LNCaP clone FGC (cell line): ENCODE results near the gene GJB2.
"Not testable (repeated sequence)": the region's sequence is repeated elsewhere in the genome, so short reads cannot be mapped to it uniquely, and the experiment has no call there.

Experiments
- DNase-seq: peaks from one replicate; pipeline ENCODE4 v3.0.0-alpha.2; 2011; ENCODE audit warnings: low read depth
- H3K4me3 ChIP-seq: 2 replicates; pipeline ENCODE4 v1.5.1; 2011; ENCODE audit warnings: mild to moderate bottlenecking, low read depth, low read length, control low read depth
- CTCF ChIP-seq: IDR thresholded peaks from 2 replicates; pipeline ENCODE4 v1.5.1; 2012; ENCODE audit warnings: mild to moderate bottlenecking; ENCODE audit not compliant: control insufficient read depth, insufficient read depth; ENCODE audit errors: extremely low read depth

The GJB2 gene

GRCh38 chr13:20157151-20157796 is 35.5 kb downstream of the GJB2 start:
- TF ChIP-seq CTCF, result no peak
- no peak overlapping the region for H3K4me3 ChIP-seq
- no peak for DNase-seq

GRCh38 chr13:20156702-20157101 is 36.0 kb downstream of the GJB2 start:
- no peak for DNase-seq
- no peak overlapping the region for H3K4me3 ChIP-seq
- no peak for TF ChIP-seq CTCF

- DNase-seq, H3K4me3 ChIP-seq: not testable (repeated sequence)
Observed at GRCh38 chr13:20153290-20153689, 39.4 kb downstream of the GJB2 start.

GRCh38 chr13:20151612-20152011 is 41.1 kb downstream of the GJB2 start:
- no peak overlapping the region for H3K4me3 ChIP-seq
- DNase-seq, result no peak
- no peak for TF ChIP-seq CTCF

GRCh38 chr13:20151016-20151415 is 41.7 kb downstream of the GJB2 start:
- no peak overlapping the region for H3K4me3 ChIP-seq
- no peak for DNase-seq
- no peak for TF ChIP-seq CTCF

GRCh38 chr13:20150561-20150960 is 42.2 kb downstream of the GJB2 start:
- DNase-seq, result no peak
- TF ChIP-seq CTCF, result no peak
- H3K4me3 ChIP-seq, result no peak overlapping the region

- no peak for DNase-seq
- no peak for TF ChIP-seq CTCF
- H3K4me3 ChIP-seq, result no peak overlapping the region
Observed at GRCh38 chr13:20149762-20150161, 43.0 kb downstream of the GJB2 start.
